ENCODE measurements around the gene GPN1.
"Not testable (repeated sequence)": the region's sequence is repeated elsewhere in the genome, so short reads cannot be mapped to it uniquely, and the experiment has no call there.

The GPN1 gene

GRCh38 chr2:27627963-27628766, 685 bp upstream of the GPN1 start:
- peak; percentile 36 for DNase-seq

GRCh38 chr2:27630257-27630656, 1.4 kb downstream of the GPN1 start:
- not testable (repeated sequence) for DNase-seq

GRCh38 chr2:27634291-27634690, 5.4 kb downstream of the GPN1 start:
- no peak for DNase-seq

GRCh38 chr2:27636766-27637165, 7.9 kb downstream of the GPN1 start:
- peak; percentile 20 for DNase-seq

- DNase-seq, result peak; percentile 83
These were observed 9.3 kb downstream of the GPN1 start for GRCh38 chr2:27638037-27638637.

GRCh38 chr2:27638709-27639108, 9.9 kb downstream of the GPN1 start:
- peak; percentile 56 for DNase-seq

GRCh38 chr2:27640722-27641245, 11.9 kb downstream of the GPN1 start:
- no peak for DNase-seq

- DNase-seq, result no peak
These were observed 16.3 kb downstream of the GPN1 start for GRCh38 chr2:27645197-27645596.

- no peak for DNase-seq
These were observed 18.4 kb downstream of the GPN1 start for GRCh38 chr2:27647289-27647688.

GRCh38 chr2:27647737-27648136, 18.9 kb downstream of the GPN1 start:
- DNase-seq, result no peak

- DNase-seq, result no peak
These were observed 22.2 kb downstream of the GPN1 start for GRCh38 chr2:27651056-27651455.

- no peak for DNase-seq
These were observed 23.5 kb downstream of the GPN1 start for GRCh38 chr2:27652341-27652740.

- DNase-seq, result no peak
These were observed 23.9 kb downstream of the GPN1 start for GRCh38 chr2:27652790-27653189.

GRCh38 chr2:27653397-27653796, 24.5 kb downstream of the GPN1 start:
- no peak for DNase-seq

GRCh38 chr2:27655155-27655951, 26.5 kb downstream of the GPN1 start:
- no peak for DNase-seq

GRCh38 chr2:27661371-27661770, 32.5 kb downstream of the GPN1 start:
- DNase-seq, result no peak

- DNase-seq, result peak; percentile 78
These were observed 34.7 kb downstream of the GPN1 start, which contains the start of the genes SLC4A1AP and SUPT7L for GRCh38 chr2:27663285-27664153. SLC4A1AP (plus strand) TSS chr2:27663889; CDS start chr2:27663915, 26 bp downstream. SUPT7L (minus strand) TSS chr2:27663614; CDS start chr2:27662192, 1,422 bp downstream.

- DNase-seq, result peak; percentile 32
These were observed 35.3 kb downstream of the GPN1 start for GRCh38 chr2:27664154-27664574.

- DNase-seq, result no peak
These were observed 35.9 kb downstream of the GPN1 start for GRCh38 chr2:27664622-27665363.

- DNase-seq, result no peak
These were observed 38.6 kb downstream of the GPN1 start for GRCh38 chr2:27667446-27667845.

- no peak for DNase-seq
These were observed 42.4 kb downstream of the GPN1 start for GRCh38 chr2:27671235-27671634.

Data from activated CD4-positive, alpha-beta T cell treated with anti-CD3 and anti-CD28 coated beads, Interleukin-2, Interleukin-6, amounts not matched to agents 100 ng/mL and 50 ng/mL, durations not matched to agents 16 hours and 8 hours (primary cell).